NB4 (cell line): ENCODE results near the gene COL4A1.

Experiments used
- TF ChIP-seq, protein P1 (sequence below): IDR thresholded peaks from one replicate; pipeline ENCODE4 v1.5.1; 2012; ENCODE audit warnings: low read depth, low read length
- TF ChIP-seq, protein P2 (sequence below): IDR thresholded peaks from 2 replicates; pipeline ENCODE4 v1.6.1; 2011; ENCODE audit warnings: low read depth, low read length

- TF ChIP-seq, protein P1, sequence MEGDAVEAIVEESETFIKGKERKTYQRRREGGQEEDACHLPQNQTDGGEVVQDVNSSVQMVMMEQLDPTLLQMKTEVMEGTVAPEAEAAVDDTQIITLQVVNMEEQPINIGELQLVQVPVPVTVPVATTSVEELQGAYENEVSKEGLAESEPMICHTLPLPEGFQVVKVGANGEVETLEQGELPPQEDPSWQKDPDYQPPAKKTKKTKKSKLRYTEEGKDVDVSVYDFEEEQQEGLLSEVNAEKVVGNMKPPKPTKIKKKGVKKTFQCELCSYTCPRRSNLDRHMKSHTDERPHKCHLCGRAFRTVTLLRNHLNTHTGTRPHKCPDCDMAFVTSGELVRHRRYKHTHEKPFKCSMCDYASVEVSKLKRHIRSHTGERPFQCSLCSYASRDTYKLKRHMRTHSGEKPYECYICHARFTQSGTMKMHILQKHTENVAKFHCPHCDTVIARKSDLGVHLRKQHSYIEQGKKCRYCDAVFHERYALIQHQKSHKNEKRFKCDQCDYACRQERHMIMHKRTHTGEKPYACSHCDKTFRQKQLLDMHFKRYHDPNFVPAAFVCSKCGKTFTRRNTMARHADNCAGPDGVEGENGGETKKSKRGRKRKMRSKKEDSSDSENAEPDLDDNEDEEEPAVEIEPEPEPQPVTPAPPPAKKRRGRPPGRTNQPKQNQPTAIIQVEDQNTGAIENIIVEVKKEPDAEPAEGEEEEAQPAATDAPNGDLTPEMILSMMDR = no peak
- TF ChIP-seq, protein P2, sequence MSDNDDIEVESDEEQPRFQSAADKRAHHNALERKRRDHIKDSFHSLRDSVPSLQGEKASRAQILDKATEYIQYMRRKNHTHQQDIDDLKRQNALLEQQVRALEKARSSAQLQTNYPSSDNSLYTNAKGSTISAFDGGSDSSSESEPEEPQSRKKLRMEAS = no peak
Observed at GRCh38 chr13:110228936-110229904, 77.7 kb downstream of the COL4A1 start.
